T-helper 1 cell treated with Interleukin-12 subunit alpha and Interleukin-12 subunit beta and Interleukin-4 antibody, amounts not matched to agents 30 μg/mL and 1 μg/mL, for 36 hours (primary cell): ENCODE measurements around the gene BEGAIN.
A peak's percentile ranks its signal among the peaks of the same experiment; 100 is the strongest.

ENCODE experiments used
- H3K27ac Mint-ChIP-seq: one replicate; pipeline ENCODE4 v1.8.0; 2021; ENCODE audit warnings: mild to moderate bottlenecking, mixed read lengths
- H3K27me3 Mint-ChIP-seq: one replicate; pipeline ENCODE4 v1.8.0; 2021; ENCODE audit warnings: low read depth, mixed read lengths
- H3K36me3 Mint-ChIP-seq: one replicate; pipeline ENCODE4 v1.8.0; 2021; ENCODE audit warnings: low read depth, mixed read lengths
- H3K4me1 Mint-ChIP-seq: one replicate; pipeline ENCODE4 v1.8.0; 2021; ENCODE audit warnings: low read depth, mixed read lengths
- H3K4me3 Mint-ChIP-seq: one replicate; pipeline ENCODE4 v1.8.0; 2021; ENCODE audit warnings: mild to moderate bottlenecking, moderate library complexity, mixed read lengths
- H3K9me3 Mint-ChIP-seq: one replicate; pipeline ENCODE4 v1.8.0; 2021; ENCODE audit warnings: mixed read lengths

BEGAIN gene, protein sequence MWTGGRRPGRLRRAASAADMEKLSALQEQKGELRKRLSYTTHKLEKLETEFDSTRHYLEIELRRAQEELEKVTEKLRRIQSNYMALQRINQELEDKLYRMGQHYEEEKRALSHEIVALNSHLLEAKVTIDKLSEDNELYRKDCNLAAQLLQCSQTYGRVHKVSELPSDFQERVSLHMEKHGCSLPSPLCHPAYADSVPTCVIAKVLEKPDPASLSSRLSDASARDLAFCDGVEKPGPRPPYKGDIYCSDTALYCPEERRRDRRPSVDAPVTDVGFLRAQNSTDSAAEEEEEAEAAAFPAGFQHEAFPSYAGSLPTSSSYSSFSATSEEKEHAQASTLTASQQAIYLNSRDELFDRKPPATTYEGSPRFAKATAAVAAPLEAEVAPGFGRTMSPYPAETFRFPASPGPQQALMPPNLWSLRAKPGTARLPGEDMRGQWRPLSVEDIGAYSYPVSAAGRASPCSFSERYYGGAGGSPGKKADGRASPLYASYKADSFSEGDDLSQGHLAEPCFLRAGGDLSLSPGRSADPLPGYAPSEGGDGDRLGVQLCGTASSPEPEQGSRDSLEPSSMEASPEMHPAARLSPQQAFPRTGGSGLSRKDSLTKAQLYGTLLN

DNA sequence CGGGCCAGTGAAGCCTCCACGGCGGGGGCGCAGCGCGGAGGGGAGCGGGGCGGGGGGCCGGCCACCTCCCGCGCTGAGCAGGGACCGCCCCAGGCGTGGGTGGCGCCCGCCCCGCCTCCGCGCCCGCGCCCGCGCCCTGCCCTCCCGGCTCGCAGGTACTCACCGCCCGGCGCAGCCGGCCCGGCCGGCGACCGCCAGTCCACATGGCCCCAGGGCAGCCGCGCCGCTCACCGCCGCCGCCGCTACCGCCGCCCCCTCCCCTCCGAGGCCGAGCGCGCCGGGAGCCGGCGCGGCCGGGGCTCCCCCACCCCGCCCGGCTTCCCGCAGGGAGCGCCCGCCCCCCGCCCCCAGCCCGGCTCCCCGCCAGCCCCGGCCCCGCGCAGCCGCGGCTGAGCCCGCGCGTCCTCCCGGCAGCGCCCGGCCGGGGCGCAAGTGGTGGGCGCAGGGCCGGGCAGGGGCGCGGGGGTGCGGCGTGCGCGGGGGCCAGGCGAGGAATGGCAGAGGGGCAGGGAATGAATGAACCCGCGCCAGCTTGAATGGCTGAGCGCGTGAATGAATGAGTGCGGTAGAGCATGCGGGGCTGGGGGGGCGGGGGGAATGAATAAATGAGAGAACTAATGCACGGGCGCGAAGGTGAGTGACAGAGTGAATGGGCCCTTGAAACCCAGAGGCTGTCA lies at the start of gene BEGAIN:
Gene BEGAIN, minus strand, starts transcription at position 332 of the 677 bp plus-strand sequence. Its CDS starts 127 bp downstream, at position 205.
- Mint-ChIP-seq H3K9me3 (no peaks in the 10 kb centered on the region), H3K4me3 (peak within 1 kb of the TSS; percentile 66), H3K27me3 (peaks cover 37% of the 10 kb centered on the region), H3K4me1 (no peaks in the 10 kb centered on the region), H3K36me3 (no peaks in the 10 kb centered on the region), H3K27ac (no peak within 1 kb of the TSS)

DNA sequence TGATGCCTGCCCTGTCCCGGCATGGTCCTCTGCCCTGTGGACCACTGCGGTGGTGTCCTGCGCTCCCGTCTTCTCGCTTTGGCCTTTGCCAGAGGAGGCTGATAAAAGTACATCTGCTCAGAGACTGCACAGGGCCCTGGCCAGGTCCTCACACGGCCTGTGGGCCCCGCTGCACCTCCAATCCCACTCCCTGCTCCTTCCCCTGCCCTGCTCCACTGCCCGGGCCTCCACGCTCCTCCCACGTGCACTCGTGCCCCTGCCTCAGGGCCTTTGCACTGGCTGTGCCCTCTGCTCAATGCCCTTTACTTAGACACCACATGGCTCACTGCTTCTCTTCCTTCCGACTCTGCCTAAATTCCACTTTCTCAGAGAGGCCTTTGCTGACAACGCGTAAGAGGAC lies 49.3 kb upstream of the BEGAIN start:
- peaks cover 48% of the 10 kb centered on the region for H3K27me3 Mint-ChIP-seq
- H3K36me3 Mint-ChIP-seq: no peaks in the 10 kb centered on the region
- H3K4me3 Mint-ChIP-seq: no peak overlapping the region
- H3K4me1 Mint-ChIP-seq: peaks cover 27% of the 10 kb centered on the region
- no peaks in the 10 kb centered on the region for H3K9me3 Mint-ChIP-seq
- H3K27ac Mint-ChIP-seq: no peak overlapping the region

DNA sequence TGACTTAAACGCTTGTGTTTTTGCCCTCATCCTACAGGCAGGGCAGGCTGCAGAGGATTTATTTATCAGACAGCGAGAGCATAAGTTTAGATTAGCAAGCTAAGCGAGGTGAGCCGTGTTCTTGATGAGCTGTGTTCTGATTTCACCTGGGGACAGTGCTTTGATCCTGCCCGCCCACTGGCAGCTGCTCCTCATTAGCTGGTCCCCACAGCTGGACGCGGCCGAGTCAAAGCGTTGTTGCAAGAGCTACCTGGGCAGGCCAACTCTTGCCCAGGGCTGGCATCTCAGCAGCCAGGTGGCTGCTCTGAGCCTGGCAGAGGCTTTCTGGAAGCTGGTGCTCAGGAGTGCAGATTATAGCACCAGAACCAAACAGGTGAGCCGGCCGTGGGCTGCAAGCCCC lies 46.8 kb upstream of the BEGAIN start:
- Mint-ChIP-seq H3K27me3 (peaks cover 38% of the 10 kb centered on the region), H3K9me3 (no peaks in the 10 kb centered on the region), H3K4me3 (no peak overlapping the region), H3K4me1 (peaks cover 4% of the 10 kb centered on the region), H3K36me3 (no peaks in the 10 kb centered on the region), H3K27ac (no peak overlapping the region)

DNA sequence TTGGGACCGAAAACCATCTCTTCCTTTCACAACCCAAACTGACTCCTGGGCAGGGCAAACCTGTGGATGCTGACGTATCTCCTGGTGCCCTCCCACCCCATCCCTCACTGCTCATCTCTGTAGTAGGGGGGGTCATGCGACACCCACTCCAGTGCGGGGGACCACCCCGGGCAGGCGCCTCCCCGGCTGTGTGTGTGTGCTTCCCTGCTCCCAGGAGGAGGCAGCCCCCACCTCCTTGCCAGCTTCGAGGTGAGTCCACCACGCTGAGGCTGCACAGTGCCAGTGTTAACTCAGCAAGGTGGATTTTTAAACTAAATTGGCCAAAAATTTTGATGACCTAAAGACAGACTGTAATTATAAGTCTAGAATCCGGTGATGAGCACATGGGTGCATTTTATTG lies 46.2 kb upstream of the BEGAIN start:
- peaks cover 38% of the 10 kb centered on the region for H3K27me3 Mint-ChIP-seq
- H3K36me3 Mint-ChIP-seq: no peaks in the 10 kb centered on the region
- H3K27ac Mint-ChIP-seq: no peak overlapping the region
- no peaks in the 10 kb centered on the region for H3K9me3 Mint-ChIP-seq
- H3K4me1 Mint-ChIP-seq: no peaks in the 10 kb centered on the region
- no peak overlapping the region for H3K4me3 Mint-ChIP-seq

DNA sequence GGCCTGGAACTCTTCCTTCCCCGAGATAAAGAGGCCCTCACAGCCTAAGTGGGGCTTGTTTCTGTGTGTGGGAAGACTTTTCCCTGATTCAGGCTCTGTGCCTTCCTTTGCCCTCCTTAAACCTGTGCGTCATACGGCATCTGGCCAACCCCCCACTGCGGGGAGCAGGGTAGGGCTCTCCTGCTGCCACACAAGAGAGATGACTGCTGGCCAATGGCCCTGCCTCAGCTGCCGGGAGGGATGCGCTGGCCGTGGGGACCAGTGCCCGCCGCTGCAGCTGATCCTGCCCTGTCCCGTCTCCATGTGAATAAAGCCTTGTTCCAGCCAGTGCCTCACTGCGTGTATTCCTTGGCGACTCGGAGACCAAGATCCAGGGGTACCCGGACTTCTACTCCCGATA lies 42.5 kb upstream of the BEGAIN start:
- Mint-ChIP-seq H3K27me3 (peaks cover 53% of the 10 kb centered on the region), H3K9me3 (no peaks in the 10 kb centered on the region), H3K4me3 (no peak overlapping the region), H3K36me3 (no peaks in the 10 kb centered on the region), H3K4me1 (no peaks in the 10 kb centered on the region), H3K27ac (no peak overlapping the region)

DNA sequence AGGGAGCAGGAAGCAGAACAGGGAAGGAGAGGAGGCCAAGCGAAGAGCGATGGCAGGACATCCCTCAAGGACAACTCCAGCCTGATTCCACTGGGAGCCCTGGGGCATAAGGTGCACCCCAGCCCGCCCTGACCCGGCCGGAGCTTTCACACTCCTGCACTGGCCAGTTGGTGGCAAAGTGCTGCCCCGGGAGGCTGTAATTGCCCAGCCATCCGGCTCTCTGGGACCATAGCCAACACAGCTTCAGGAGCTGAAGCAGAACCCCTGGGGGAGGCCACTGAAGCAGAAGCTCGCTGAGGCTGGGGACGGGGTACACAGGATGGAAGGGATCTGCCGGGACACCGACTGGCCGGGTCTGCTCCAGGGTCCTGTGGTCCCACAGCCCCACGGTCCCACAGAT lies 41.9 kb upstream of the BEGAIN start:
- Mint-ChIP-seq H3K27me3 (peaks cover 56% of the 10 kb centered on the region), H3K4me3 (no peak overlapping the region), H3K9me3 (no peaks in the 10 kb centered on the region), H3K36me3 (no peaks in the 10 kb centered on the region), H3K27ac (no peak overlapping the region), H3K4me1 (peaks cover 1% of the 10 kb centered on the region)

DNA sequence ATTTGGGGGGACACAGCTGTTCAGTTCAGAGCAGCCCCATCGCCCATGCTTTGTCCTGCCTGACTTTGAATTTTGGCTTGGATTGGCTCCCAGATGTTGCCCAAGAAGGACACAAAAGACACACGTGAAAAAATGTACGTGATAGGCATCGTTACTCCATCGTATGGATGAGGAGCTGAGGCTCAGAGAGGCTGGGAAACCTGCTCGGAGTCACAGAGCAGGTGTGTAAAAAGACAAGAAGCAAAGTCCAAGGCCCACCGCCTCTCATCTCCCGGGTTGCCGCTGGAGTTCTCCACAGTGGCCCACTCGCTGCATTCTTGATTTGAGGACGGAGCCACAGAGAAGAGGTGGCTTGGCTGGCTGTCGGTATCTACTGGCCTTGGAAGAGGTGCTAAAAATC lies 41.0 kb upstream of the BEGAIN start:
- Mint-ChIP-seq H3K9me3 (no peaks in the 10 kb centered on the region), H3K27ac (no peak overlapping the region), H3K4me1 (peaks cover 1% of the 10 kb centered on the region), H3K36me3 (no peaks in the 10 kb centered on the region), H3K4me3 (no peak overlapping the region), H3K27me3 (peaks cover 55% of the 10 kb centered on the region)

DNA sequence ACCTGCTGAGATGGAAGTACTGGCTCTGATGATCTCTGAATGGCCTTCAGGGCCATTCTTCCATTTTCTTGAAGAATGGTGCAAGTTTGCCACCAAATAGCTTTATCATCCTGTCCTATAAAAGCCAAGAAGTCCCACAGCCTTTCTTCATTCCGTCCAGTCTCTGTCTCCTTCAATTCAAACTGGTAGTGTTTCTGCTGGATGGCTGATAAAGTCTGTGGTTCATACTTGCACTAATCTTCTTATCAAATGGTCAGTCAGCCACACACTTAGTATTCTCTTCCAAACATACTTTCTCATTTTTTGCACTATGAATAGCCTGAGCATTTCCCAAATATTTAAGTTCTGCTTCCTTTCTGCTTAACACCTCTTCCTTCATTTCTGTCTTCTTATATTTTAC lies 39.4 kb upstream of the BEGAIN start:
- Mint-ChIP-seq H3K27ac (no peak overlapping the region), H3K4me1 (peaks cover 1% of the 10 kb centered on the region), H3K9me3 (no peaks in the 10 kb centered on the region), H3K36me3 (no peaks in the 10 kb centered on the region), H3K4me3 (no peak overlapping the region), H3K27me3 (peaks cover 46% of the 10 kb centered on the region)

DNA sequence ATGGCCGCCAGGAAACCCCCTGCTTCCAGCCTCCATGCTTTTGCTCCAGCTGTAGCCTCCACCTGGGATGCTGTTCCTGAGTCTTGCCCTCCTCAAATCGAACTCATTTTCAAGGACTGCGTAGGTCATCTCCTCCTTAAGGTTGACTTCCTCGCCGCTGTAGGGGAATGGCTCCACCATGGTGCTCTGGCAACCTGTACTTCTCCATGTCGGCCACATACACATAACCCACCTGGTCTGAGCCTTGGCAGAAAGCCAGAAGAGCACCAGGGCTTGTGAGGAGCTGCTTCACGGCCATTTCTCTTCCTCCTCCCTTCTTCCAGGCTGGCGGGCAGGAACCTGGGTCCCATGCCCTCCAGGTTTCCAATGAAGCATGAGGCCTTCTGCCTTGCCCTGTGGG lies 36.7 kb upstream of the BEGAIN start:
- H3K27me3 Mint-ChIP-seq: peaks cover 54% of the 10 kb centered on the region
- H3K36me3 Mint-ChIP-seq: no peaks in the 10 kb centered on the region
- H3K9me3 Mint-ChIP-seq: no peaks in the 10 kb centered on the region
- no peak overlapping the region for H3K4me3 Mint-ChIP-seq
- H3K4me1 Mint-ChIP-seq: peaks cover 1% of the 10 kb centered on the region
- H3K27ac Mint-ChIP-seq: no peak overlapping the region

DNA sequence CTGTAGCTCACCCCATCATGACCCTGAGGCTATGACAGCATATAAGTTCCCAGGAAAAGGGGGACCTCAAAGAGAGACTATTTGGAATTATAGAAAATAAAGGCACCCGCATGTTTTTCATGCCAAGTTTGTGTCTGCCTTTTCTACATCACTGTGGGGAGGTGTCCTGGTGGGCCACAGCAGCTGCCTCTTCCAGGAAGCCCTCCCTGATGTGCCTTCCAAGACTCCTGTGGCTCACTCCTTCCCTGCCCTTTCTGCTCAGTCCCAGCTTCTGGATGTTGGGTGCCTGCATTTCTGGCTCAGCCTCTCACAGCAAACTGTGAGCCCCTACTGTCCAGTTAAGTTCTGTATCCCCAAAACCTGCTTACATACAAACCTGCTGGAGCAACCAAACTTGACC lies 36.3 kb upstream of the BEGAIN start:
- H3K36me3 Mint-ChIP-seq: no peaks in the 10 kb centered on the region
- H3K27me3 Mint-ChIP-seq: peaks cover 56% of the 10 kb centered on the region
- no peak overlapping the region for H3K27ac Mint-ChIP-seq
- no peak overlapping the region for H3K4me3 Mint-ChIP-seq
- H3K4me1 Mint-ChIP-seq: peaks cover 1% of the 10 kb centered on the region
- H3K9me3 Mint-ChIP-seq: no peaks in the 10 kb centered on the region

DNA sequence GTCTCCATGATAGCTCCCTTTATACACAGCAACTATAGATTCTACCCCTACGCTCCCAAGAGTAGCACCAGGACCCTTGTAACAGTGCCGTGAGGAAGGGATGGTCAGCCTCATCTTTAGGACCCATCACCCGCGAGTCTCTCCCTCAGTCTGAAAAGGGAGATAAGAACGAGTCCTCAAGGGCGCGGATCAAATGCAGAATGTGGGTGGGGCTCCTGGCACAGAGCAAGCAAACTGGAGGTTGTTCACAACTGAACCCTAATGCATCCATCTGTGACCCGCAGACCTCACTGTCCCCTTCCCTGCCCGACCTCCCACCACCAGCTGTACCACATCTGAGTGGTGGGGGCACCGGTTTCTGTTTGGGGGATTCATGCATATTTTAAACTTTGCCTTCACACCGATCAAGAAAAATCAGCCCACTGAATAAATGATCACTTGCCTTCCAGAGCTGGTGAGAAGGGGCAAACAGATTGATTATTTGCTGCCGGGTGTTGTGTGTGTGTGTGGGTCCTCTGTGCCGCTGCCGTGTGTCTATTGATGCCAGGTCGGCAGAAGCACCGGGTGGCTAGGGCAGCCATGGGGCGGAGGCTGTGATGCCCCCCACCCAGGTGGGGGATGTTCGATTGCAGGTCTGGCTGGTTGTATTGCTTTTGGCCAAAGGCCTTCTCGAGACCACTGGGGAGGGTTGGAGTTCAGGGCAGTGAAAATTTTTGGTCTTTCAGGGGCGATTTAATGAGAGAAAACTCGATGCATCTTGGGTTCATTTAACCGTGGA lies 35.7 kb upstream of the BEGAIN start:
- no peak overlapping the region for H3K27ac Mint-ChIP-seq
- H3K27me3 Mint-ChIP-seq: peaks cover 49% of the 10 kb centered on the region
- H3K4me3 Mint-ChIP-seq: no peak overlapping the region
- peaks cover 1% of the 10 kb centered on the region for H3K4me1 Mint-ChIP-seq
- H3K36me3 Mint-ChIP-seq: no peaks in the 10 kb centered on the region
- H3K9me3 Mint-ChIP-seq: no peaks in the 10 kb centered on the region

DNA sequence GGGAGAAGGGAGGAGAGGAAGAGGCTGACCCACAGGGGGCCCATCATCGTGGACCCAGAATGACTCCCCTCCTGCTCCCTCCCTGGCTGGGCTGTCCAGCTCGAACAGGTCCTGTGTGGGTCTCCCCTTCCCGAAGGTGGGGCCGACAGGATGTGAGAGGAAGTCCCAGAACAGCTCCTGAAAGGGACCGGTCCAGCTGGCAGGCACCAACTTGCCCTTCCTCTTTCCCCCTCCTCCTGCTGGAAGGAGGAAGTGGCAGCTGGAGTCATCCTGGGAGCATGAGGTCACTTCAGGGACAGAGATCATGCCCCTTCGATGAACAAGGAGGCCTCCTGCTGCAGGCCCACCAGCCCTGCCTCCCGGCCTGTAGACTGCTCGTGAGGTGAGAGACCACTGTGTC lies 35.0 kb upstream of the BEGAIN start:
- H3K9me3 Mint-ChIP-seq: no peaks in the 10 kb centered on the region
- no peak overlapping the region for H3K27ac Mint-ChIP-seq
- no peak overlapping the region for H3K4me3 Mint-ChIP-seq
- no peaks in the 10 kb centered on the region for H3K36me3 Mint-ChIP-seq
- H3K4me1 Mint-ChIP-seq: peaks cover 4% of the 10 kb centered on the region
- peaks cover 45% of the 10 kb centered on the region for H3K27me3 Mint-ChIP-seq

DNA sequence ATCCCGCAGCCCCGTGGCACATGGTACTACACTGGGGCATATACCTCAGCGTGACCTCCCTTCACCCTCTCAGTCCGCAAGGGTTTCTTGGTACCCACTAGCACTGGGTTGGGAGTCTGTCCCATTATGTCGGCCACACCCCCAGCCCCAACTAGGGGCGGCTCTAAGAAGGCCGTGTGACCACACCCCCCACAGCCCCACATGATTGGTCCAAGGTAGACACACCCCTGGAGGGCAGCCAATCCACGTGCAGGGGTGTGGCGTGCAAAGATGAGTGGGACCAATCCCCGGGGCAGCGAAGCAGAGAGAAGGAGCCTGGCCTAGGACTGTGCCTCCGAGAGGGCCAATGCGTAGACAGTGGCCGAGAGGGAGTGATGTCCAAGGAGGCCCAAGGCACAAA lies 34.6 kb upstream of the BEGAIN start:
- Mint-ChIP-seq H3K4me3 (no peak overlapping the region), H3K4me1 (peaks cover 7% of the 10 kb centered on the region), H3K27me3 (peaks cover 43% of the 10 kb centered on the region), H3K9me3 (no peaks in the 10 kb centered on the region), H3K36me3 (no peaks in the 10 kb centered on the region), H3K27ac (no peak overlapping the region)

DNA sequence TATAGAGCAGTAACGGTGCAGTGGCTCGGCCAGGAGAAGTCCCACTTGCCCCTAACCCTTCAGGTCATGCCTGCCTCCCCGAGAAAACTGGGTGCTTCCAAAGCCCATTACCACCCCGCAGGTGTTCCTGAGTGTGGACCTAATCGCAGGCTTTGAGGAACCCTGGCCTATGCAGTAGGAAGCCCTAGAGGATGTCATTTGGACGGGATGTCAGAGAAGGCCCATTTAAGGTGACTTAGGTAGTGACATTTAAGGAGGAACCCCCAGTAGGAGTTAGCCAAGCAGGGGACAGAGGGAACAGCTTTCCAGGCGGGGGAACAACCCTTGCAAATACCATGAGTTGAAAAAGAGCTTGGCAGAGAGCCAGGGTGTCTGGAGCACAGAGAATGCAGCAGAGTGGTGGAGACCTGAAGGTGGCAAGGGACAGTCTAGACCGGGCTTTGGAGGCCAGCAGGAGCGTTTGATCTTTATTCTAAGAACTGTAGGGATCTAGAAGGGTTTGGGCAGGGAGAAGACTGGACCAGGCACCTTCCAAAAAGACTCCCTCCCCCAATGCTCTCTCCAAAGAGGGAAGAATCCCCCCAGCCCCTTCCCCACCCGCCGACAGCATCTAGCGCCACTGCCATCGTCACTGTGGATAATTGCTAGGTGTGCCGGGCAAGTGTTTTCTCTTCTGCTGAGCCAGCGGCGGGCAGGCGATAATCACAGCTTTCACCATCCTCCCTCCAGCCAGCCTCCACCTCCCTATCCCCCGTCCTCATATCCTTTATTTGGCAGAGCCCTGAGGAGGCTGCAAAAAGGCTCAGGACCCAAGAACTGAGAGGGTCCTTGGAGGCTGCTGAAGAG lies 33.3 kb upstream of the BEGAIN start:
- no peaks in the 10 kb centered on the region for H3K36me3 Mint-ChIP-seq
- peaks cover 33% of the 10 kb centered on the region for H3K27me3 Mint-ChIP-seq
- no peaks in the 10 kb centered on the region for H3K9me3 Mint-ChIP-seq
- no peak overlapping the region for H3K27ac Mint-ChIP-seq
- H3K4me1 Mint-ChIP-seq: peaks cover 7% of the 10 kb centered on the region
- H3K4me3 Mint-ChIP-seq: no peak overlapping the region
